ENCODE data around the gene IMPA2. TPM values are rescaled to one million over a fixed set of nuclear protein-coding genes. Genes with fewer than 3 reads are reported as not detected.

The IMPA2 gene
- total RNA-seq, 1 experiment from 2014 or later = 113 TPM

GRCh38 chr18:12014086-12014485 lies 32.8 kb downstream of the IMPA2 start (continued):
- TF ChIP-seq E2F4 (CRISPR knock-in tag; IDR thresholded peaks at IDR 0.05; ENCODE audit: borderline replicate concordance, low read depth) = no peak

- no peaks in the 10 kb centered on the region for H3K9me3 Mint-ChIP-seq
- ATAC-seq = no peak
- ChIA-PET CTCF (interaction anchor here (1.1 to 1.3 kb wide), 2 partner anchors 19 to 25 kb away, joined by 3 to 5 read pairs; no protein-coding TSS in a partner anchor), POLR2A (no interaction called here)
- H3K27ac Mint-ChIP-seq = no peak overlapping the region
- TF ChIP-seq FOXK1 (CRISPR knock-in tag; IDR thresholded peaks at IDR 0.05) = no peak
- TF ChIP-seq, protein P1, sequence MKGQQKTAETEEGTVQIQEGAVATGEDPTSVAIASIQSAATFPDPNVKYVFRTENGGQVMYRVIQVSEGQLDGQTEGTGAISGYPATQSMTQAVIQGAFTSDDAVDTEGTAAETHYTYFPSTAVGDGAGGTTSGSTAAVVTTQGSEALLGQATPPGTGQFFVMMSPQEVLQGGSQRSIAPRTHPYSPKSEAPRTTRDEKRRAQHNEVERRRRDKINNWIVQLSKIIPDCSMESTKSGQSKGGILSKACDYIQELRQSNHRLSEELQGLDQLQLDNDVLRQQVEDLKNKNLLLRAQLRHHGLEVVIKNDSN (CRISPR knock-in tag; IDR thresholded peaks at IDR 0.05) = no peak
- TF ChIP-seq ZSCAN18 (CRISPR knock-in tag; IDR thresholded peaks at IDR 0.05) = no peak
- TF ChIP-seq ZNF317 (CRISPR knock-in tag; IDR thresholded peaks at IDR 0.05; ENCODE audit: borderline replicate concordance, low read depth) = no peak
- TF ChIP-seq ZNF263 (CRISPR knock-in tag; IDR thresholded peaks at IDR 0.05; ENCODE audit: low read depth) = no peak
- TF ChIP-seq ZNF396 (CRISPR knock-in tag; IDR thresholded peaks at IDR 0.05; ENCODE audit: borderline replicate concordance) = no peak
- TF ChIP-seq IRF2 (CRISPR knock-in tag; IDR thresholded peaks at IDR 0.05; ENCODE audit: borderline replicate concordance, low read depth) = no peak
- TF ChIP-seq, protein P2, sequence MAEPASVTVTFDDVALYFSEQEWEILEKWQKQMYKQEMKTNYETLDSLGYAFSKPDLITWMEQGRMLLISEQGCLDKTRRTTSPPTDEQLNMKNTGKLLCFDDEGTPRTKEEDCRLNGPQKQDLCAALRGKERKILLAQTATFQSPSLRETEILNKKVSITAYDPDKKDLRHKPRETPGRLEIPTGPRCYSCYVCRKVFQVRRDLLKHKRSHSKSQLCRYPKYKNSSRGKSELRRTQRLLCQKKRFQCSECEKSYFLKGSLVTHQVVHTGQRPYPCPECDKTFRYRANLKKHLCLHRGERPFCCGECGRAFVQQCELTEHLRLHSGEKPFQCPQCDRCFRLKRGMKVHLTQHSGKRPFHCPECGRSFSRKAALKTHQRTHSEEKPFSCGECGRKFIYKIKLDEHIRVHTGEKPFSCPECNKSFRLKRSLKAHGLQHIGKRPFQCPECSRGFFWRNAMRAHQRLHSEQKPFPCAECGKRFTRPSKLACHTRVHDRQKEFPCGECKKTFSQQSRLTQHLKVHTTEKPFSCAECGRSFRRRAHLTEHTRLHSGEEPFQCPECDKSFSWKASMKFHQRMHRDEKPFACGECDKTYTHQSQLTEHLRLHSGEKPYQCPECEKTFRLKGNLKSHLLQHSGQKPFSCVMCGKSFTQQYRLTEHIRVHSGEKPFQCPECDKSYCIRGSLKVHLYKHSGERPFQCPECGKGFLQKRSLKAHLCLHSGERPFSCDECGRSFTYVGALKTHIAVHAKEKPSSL (CRISPR knock-in tag; conservative IDR thresholded peaks at IDR 0.05) = no peak
- no peak for TF ChIP-seq ATF2 (CRISPR knock-in tag; IDR thresholded peaks at IDR 0.05; ENCODE audit: borderline replicate concordance, low read depth)
- TF ChIP-seq ATF1 (CRISPR knock-in tag; IDR thresholded peaks at IDR 0.05) = no peak
- TF ChIP-seq, protein P3, sequence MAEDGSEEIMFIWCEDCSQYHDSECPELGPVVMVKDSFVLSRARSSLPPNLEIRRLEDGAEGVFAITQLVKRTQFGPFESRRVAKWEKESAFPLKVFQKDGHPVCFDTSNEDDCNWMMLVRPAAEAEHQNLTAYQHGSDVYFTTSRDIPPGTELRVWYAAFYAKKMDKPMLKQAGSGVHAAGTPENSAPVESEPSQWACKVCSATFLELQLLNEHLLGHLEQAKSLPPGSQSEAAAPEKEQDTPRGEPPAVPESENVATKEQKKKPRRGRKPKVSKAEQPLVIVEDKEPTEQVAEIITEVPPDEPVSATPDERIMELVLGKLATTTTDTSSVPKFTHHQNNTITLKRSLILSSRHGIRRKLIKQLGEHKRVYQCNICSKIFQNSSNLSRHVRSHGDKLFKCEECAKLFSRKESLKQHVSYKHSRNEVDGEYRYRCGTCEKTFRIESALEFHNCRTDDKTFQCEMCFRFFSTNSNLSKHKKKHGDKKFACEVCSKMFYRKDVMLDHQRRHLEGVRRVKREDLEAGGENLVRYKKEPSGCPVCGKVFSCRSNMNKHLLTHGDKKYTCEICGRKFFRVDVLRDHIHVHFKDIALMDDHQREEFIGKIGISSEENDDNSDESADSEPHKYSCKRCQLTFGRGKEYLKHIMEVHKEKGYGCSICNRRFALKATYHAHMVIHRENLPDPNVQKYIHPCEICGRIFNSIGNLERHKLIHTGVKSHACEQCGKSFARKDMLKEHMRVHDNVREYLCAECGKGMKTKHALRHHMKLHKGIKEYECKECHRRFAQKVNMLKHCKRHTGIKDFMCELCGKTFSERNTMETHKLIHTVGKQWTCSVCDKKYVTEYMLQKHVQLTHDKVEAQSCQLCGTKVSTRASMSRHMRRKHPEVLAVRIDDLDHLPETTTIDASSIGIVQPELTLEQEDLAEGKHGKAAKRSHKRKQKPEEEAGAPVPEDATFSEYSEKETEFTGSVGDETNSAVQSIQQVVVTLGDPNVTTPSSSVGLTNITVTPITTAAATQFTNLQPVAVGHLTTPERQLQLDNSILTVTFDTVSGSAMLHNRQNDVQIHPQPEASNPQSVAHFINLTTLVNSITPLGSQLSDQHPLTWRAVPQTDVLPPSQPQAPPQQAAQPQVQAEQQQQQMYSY (CRISPR knock-in tag; IDR thresholded peaks at IDR 0.05) = no peak
- H3K4me3 Mint-ChIP-seq = no peak overlapping the region
- H3K27me3 Mint-ChIP-seq (ENCODE audit: low read depth) = no peaks in the 10 kb centered on the region
- peaks cover 63% of the 10 kb centered on the region for H3K36me3 Mint-ChIP-seq
- no peak for DNase-seq (ENCODE audit: low spot score)
- no peaks in the 10 kb centered on the region for H3K4me1 Mint-ChIP-seq
Observed at GRCh38 chr18:12014521-12015415, 33.5 kb downstream of the IMPA2 start.

Measured in WTC11 (cell line).